ENCODE data around the gene BRF1.

DNA sequence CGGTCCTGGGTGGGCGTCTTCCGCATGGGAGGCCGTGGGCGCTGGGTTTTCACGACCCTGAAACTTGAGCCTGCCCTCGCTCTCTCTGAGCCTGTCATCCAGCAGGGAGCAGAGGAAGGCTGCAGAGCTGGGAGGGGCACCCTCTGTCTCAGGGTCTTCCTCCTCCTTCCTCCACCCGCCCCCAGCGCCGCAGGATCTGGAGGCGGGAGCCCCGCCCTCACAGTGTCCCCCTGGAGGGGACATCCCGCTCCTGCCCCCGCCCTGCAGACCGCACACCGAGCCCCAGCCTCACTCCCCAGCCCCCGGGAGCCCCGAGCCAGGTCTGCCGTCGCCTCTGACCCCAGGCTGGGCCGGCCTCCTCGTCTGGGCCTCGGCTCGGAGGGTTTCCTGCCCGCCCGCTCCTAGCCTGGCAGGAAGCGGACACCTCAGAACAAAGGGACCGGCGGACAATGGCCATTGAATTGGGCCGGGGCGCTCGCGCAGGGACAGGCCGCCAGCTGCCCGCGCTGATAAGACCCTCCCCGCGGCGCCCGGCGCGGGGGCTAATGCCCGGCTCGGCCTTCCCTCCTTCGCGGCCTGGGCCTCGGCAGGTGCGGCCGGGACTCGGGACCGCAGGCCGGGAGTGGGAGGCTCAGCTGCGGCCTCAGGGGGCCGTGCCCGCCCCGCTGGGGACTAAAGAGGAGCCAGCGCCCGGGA is 104.4 kb downstream of the BRF1 start:
- TF ChIP-seq, protein P1, sequence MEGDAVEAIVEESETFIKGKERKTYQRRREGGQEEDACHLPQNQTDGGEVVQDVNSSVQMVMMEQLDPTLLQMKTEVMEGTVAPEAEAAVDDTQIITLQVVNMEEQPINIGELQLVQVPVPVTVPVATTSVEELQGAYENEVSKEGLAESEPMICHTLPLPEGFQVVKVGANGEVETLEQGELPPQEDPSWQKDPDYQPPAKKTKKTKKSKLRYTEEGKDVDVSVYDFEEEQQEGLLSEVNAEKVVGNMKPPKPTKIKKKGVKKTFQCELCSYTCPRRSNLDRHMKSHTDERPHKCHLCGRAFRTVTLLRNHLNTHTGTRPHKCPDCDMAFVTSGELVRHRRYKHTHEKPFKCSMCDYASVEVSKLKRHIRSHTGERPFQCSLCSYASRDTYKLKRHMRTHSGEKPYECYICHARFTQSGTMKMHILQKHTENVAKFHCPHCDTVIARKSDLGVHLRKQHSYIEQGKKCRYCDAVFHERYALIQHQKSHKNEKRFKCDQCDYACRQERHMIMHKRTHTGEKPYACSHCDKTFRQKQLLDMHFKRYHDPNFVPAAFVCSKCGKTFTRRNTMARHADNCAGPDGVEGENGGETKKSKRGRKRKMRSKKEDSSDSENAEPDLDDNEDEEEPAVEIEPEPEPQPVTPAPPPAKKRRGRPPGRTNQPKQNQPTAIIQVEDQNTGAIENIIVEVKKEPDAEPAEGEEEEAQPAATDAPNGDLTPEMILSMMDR (IDR thresholded peaks at IDR 0.05) = no peak
- no peak for TF ChIP-seq POLR2A (IDR thresholded peaks at IDR 0.05)

All from esophagus squamous epithelium (tissue), 4 donors.